WTC11 (cell line): ENCODE measurements around the gene P2RX3. TPM values are rescaled to one million over a fixed set of nuclear protein-coding genes. Genes with fewer than 3 reads are reported as not detected.

ENCODE experiments used
- ATAC-seq: fragments of 200-7000 bp; cut with Tn5 transposase; 2 replicates; pipeline ENCODE4 v1.10.0; 2021; ENCODE audit warnings: mild to moderate bottlenecking, moderate library complexity
- CTCF ChIA-PET: fragments of 300-600 bp; sonication (Branson Sonifier 250); formaldehyde crosslinking; loops from one replicate; lab custom pipeline; 2021; ENCODE audit warnings: antibody characterized with exemption; lab: Charles Lee
- POLR2A ChIA-PET: fragments of 350-600 bp; sonication (Branson Sonifier 250); formaldehyde crosslinking; loops from one replicate; lab custom pipeline; 2021; ENCODE audit warnings: antibody characterized with exemption; lab: Charles Lee
- DNase-seq: peaks from one replicate; pipeline ENCODE4 v3.0.0; 2021; ENCODE audit warnings: low spot score
- H3K27ac Mint-ChIP-seq: 2 replicates; pipeline ENCODE4 v1.8.0; 2021; ENCODE audit warnings: mixed read lengths
- H3K27me3 Mint-ChIP-seq: 2 replicates; pipeline ENCODE4 v1.8.0; 2021; ENCODE audit warnings: low read depth, mild to moderate bottlenecking, moderate library complexity, mixed read lengths
- H3K36me3 Mint-ChIP-seq: 2 replicates; pipeline ENCODE4 v1.8.0; 2021; ENCODE audit warnings: mixed read lengths
- H3K4me1 Mint-ChIP-seq: 2 replicates; pipeline ENCODE4 v1.8.0; 2022; ENCODE audit warnings: mixed read lengths
- H3K4me3 Mint-ChIP-seq: 2 replicates; pipeline ENCODE4 v1.8.0; 2021; ENCODE audit warnings: mild to moderate bottlenecking, moderate library complexity, mixed read lengths
- H3K9me3 Mint-ChIP-seq: 2 replicates; pipeline ENCODE4 v1.8.0; 2021; ENCODE audit warnings: mixed read lengths
- ATF1 ChIP-seq: sonication (generic); formaldehyde crosslinking; IDR thresholded peaks from 2 replicates; pipeline ENCODE4 v1.8.1; 2023; ENCODE audit warnings: mild to moderate bottlenecking, moderate library complexity, missing genetic modification reagents
- CREB1 ChIP-seq: sonication (generic); formaldehyde crosslinking; IDR thresholded peaks from 2 replicates; pipeline ENCODE4 v1.8.0; 2023; ENCODE audit warnings: mild to moderate bottlenecking, missing genetic modification reagents
- JAZF1 ChIP-seq: fragments of 250-450 bp; sonication (Bioruptor Pico); IDR thresholded peaks from 2 replicates; pipeline ENCODE4 v1.9.0; 2021; ENCODE audit warnings: moderate library complexity, mild to moderate bottlenecking, inconsistent platforms
- MYBL2 ChIP-seq: sonication (generic); formaldehyde crosslinking; IDR thresholded peaks from 2 replicates; pipeline ENCODE4 v1.8.1; 2023; ENCODE audit warnings: mild to moderate bottlenecking, moderate library complexity, missing genetic modification reagents
- NR2C2 ChIP-seq: sonication (generic); formaldehyde crosslinking; IDR thresholded peaks from 2 replicates; pipeline ENCODE4 v1.8.0; 2022; ENCODE audit warnings: mild to moderate bottlenecking, missing genetic modification reagents
- OVOL2 ChIP-seq: fragments of 250-450 bp; sonication (Bioruptor Pico); IDR thresholded peaks from 2 replicates; pipeline ENCODE4 v1.9.0; 2021; ENCODE audit warnings: mild to moderate bottlenecking, borderline replicate concordance
- RELA ChIP-seq: sonication (generic); formaldehyde crosslinking; IDR thresholded peaks from 2 replicates; pipeline ENCODE4 v1.8.1; 2022; ENCODE audit warnings: missing genetic modification reagents, mild to moderate bottlenecking, borderline replicate concordance
- TP53 ChIP-seq: sonication (generic); formaldehyde crosslinking; IDR thresholded peaks from 2 replicates; pipeline ENCODE4 v1.8.1; 2023; ENCODE audit warnings: mild to moderate bottlenecking, missing genetic modification reagents
- ZNF317 ChIP-seq: sonication (generic); formaldehyde crosslinking; IDR thresholded peaks from 2 replicates; pipeline ENCODE4 v1.8.1; 2023; ENCODE audit warnings: low read depth, mild to moderate bottlenecking, moderate library complexity, missing genetic modification reagents, borderline replicate concordance
- ZNF416 ChIP-seq: fragments of 250-450 bp; sonication (Bioruptor Pico); IDR thresholded peaks from 2 replicates; pipeline ENCODE4 v1.9.0; 2021; ENCODE audit warnings: mild to moderate bottlenecking, inconsistent platforms
- total RNA-seq: library from RNA; stranded (reverse); gene quantifications from 3 replicates; pipeline ENCODE4 v1.2.3, GENCODE V29; 2021
- TF ChIP-seq, protein P1 (sequence below): sonication (generic); formaldehyde crosslinking; IDR thresholded peaks from 2 replicates; pipeline ENCODE4 v1.8.1; 2023; ENCODE audit warnings: mild to moderate bottlenecking, missing genetic modification reagents, borderline replicate concordance
- TF ChIP-seq, protein P2 (sequence below): fragments of 250-450 bp; sonication (Bioruptor Pico); IDR thresholded peaks from 2 replicates; pipeline ENCODE4 v1.8.0; 2021; ENCODE audit warnings: mild to moderate bottlenecking
- TF ChIP-seq, protein P3 (sequence below): sonication (generic); formaldehyde crosslinking; IDR thresholded peaks from 2 replicates; pipeline ENCODE4 v1.8.1; 2022; ENCODE audit warnings: mild to moderate bottlenecking, missing genetic modification reagents, moderate library complexity, borderline replicate concordance
- TF ChIP-seq, protein P4 (sequence below): sonication (generic); formaldehyde crosslinking; IDR thresholded peaks from 2 replicates; pipeline ENCODE4 v1.8.1; 2023; ENCODE audit warnings: mild to moderate bottlenecking, missing genetic modification reagents, moderate library complexity
- TF ChIP-seq, protein P5 (sequence below): sonication (generic); formaldehyde crosslinking; conservative IDR thresholded peaks from 2 replicates; pipeline ENCODE4 v1.8.1; 2022; ENCODE audit warnings: mild to moderate bottlenecking, missing genetic modification reagents
- TF ChIP-seq, protein P6 (sequence below): sonication (generic); formaldehyde crosslinking; IDR thresholded peaks from 2 replicates; pipeline ENCODE4 v1.8.1; 2022; ENCODE audit warnings: low read depth, mild to moderate bottlenecking, moderate library complexity, missing genetic modification reagents, borderline replicate concordance
- TF ChIP-seq, protein P7 (sequence below): sonication (generic); formaldehyde crosslinking; IDR thresholded peaks from 2 replicates; pipeline ENCODE4 v1.8.0; 2022; ENCODE audit warnings: missing genetic modification reagents
- TF ChIP-seq, protein P8 (sequence below): sonication (generic); formaldehyde crosslinking; IDR thresholded peaks from 2 replicates; pipeline ENCODE4 v1.8.1; 2023; ENCODE audit warnings: mild to moderate bottlenecking, missing genetic modification reagents
- TF ChIP-seq, protein P9 (sequence below): sonication (generic); formaldehyde crosslinking; IDR thresholded peaks from 2 replicates; pipeline ENCODE4 v1.8.1; 2022; ENCODE audit warnings: missing genetic modification reagents, borderline replicate concordance
- TF ChIP-seq, protein P10 (sequence below): sonication (generic); formaldehyde crosslinking; IDR thresholded peaks from 2 replicates; pipeline ENCODE4 v1.8.1; 2023; ENCODE audit warnings: mild to moderate bottlenecking, moderate library complexity, missing genetic modification reagents

Gene P2RX3
- total RNA-seq, 1 experiment from 2014 or later = 0.26 TPM

DNA sequence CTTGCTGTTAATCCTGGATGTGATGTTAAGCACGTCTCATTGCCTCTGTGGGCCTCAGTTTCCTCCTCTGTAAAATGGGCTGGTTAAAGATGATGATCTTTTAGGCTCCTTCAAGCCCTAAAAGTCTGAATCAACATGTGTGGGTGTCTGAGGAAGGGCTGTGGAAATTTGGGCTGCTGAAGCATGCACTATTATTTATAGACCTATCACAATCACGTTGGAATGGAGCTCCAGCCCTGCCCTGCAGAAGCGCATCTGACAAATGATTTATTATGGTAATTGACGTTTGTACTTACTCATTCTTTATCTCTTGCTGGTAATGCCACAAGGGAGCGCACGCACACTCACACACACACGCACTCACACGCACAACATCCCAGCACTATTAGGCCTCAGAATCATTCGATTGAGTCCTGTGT lies 20.4 kb downstream of the P2RX3 start:
- Mint-ChIP-seq H3K9me3 (peaks cover 4% of the 10 kb centered on the region; the same call in 1 of the 2 replicates), H3K27me3 (peaks cover 11% of the 10 kb centered on the region; the same call in 1 of the 2 replicates), H3K27ac (no peak overlapping the region), H3K36me3 (no peaks in the 10 kb centered on the region), H3K4me1 (peaks cover 7% of the 10 kb centered on the region), H3K4me3 (no peak overlapping the region)
- no peak for ATAC-seq
- DNase-seq = no peak
- CTCF ChIA-PET = interaction anchor here (1.1 to 3.9 kb wide), 5 partner anchors 9 to 99 kb away, joined by 5 to 15 read pairs (median 13); no protein-coding TSS in a partner anchor
- TF ChIP-seq, protein P1, sequence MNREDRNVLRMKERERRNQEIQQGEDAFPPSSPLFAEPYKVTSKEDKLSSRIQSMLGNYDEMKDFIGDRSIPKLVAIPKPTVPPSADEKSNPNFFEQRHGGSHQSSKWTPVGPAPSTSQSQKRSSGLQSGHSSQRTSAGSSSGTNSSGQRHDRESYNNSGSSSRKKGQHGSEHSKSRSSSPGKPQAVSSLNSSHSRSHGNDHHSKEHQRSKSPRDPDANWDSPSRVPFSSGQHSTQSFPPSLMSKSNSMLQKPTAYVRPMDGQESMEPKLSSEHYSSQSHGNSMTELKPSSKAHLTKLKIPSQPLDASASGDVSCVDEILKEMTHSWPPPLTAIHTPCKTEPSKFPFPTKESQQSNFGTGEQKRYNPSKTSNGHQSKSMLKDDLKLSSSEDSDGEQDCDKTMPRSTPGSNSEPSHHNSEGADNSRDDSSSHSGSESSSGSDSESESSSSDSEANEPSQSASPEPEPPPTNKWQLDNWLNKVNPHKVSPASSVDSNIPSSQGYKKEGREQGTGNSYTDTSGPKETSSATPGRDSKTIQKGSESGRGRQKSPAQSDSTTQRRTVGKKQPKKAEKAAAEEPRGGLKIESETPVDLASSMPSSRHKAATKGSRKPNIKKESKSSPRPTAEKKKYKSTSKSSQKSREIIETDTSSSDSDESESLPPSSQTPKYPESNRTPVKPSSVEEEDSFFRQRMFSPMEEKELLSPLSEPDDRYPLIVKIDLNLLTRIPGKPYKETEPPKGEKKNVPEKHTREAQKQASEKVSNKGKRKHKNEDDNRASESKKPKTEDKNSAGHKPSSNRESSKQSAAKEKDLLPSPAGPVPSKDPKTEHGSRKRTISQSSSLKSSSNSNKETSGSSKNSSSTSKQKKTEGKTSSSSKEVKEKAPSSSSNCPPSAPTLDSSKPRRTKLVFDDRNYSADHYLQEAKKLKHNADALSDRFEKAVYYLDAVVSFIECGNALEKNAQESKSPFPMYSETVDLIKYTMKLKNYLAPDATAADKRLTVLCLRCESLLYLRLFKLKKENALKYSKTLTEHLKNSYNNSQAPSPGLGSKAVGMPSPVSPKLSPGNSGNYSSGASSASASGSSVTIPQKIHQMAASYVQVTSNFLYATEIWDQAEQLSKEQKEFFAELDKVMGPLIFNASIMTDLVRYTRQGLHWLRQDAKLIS = no peak
- no peak for TF ChIP-seq CREB1
- no peak for TF ChIP-seq JAZF1 (CRISPR knock-in tag)
- TF ChIP-seq, protein P2, sequence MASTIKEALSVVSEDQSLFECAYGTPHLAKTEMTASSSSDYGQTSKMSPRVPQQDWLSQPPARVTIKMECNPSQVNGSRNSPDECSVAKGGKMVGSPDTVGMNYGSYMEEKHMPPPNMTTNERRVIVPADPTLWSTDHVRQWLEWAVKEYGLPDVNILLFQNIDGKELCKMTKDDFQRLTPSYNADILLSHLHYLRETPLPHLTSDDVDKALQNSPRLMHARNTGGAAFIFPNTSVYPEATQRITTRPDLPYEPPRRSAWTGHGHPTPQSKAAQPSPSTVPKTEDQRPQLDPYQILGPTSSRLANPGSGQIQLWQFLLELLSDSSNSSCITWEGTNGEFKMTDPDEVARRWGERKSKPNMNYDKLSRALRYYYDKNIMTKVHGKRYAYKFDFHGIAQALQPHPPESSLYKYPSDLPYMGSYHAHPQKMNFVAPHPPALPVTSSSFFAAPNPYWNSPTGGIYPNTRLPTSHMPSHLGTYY (CRISPR knock-in tag) = no peak
- TF ChIP-seq, protein P3, sequence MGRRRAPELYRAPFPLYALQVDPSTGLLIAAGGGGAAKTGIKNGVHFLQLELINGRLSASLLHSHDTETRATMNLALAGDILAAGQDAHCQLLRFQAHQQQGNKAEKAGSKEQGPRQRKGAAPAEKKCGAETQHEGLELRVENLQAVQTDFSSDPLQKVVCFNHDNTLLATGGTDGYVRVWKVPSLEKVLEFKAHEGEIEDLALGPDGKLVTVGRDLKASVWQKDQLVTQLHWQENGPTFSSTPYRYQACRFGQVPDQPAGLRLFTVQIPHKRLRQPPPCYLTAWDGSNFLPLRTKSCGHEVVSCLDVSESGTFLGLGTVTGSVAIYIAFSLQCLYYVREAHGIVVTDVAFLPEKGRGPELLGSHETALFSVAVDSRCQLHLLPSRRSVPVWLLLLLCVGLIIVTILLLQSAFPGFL (CRISPR knock-in tag) = no peak
- TF ChIP-seq ATF1 (CRISPR knock-in tag) = no peak
- no peak for TF ChIP-seq NR2C2
- TF ChIP-seq, protein P4, sequence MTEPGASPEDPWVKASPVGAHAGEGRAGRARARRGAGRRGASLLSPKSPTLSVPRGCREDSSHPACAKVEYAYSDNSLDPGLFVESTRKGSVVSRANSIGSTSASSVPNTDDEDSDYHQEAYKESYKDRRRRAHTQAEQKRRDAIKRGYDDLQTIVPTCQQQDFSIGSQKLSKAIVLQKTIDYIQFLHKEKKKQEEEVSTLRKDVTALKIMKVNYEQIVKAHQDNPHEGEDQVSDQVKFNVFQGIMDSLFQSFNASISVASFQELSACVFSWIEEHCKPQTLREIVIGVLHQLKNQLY (CRISPR knock-in tag) = no peak
- TF ChIP-seq, protein P5, sequence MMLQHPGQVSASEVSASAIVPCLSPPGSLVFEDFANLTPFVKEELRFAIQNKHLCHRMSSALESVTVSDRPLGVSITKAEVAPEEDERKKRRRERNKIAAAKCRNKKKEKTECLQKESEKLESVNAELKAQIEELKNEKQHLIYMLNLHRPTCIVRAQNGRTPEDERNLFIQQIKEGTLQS (CRISPR knock-in tag) = no peak
- TF ChIP-seq TP53 (CRISPR knock-in tag) = no peak
- TF ChIP-seq, protein P6, sequence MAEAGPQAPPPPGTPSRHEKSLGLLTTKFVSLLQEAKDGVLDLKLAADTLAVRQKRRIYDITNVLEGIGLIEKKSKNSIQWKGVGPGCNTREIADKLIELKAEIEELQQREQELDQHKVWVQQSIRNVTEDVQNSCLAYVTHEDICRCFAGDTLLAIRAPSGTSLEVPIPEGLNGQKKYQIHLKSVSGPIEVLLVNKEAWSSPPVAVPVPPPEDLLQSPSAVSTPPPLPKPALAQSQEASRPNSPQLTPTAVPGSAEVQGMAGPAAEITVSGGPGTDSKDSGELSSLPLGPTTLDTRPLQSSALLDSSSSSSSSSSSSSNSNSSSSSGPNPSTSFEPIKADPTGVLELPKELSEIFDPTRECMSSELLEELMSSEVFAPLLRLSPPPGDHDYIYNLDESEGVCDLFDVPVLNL (CRISPR knock-in tag) = no peak
- no peak for TF ChIP-seq MYBL2
- no peak for TF ChIP-seq RELA (CRISPR knock-in tag)
- TF ChIP-seq, protein P7, sequence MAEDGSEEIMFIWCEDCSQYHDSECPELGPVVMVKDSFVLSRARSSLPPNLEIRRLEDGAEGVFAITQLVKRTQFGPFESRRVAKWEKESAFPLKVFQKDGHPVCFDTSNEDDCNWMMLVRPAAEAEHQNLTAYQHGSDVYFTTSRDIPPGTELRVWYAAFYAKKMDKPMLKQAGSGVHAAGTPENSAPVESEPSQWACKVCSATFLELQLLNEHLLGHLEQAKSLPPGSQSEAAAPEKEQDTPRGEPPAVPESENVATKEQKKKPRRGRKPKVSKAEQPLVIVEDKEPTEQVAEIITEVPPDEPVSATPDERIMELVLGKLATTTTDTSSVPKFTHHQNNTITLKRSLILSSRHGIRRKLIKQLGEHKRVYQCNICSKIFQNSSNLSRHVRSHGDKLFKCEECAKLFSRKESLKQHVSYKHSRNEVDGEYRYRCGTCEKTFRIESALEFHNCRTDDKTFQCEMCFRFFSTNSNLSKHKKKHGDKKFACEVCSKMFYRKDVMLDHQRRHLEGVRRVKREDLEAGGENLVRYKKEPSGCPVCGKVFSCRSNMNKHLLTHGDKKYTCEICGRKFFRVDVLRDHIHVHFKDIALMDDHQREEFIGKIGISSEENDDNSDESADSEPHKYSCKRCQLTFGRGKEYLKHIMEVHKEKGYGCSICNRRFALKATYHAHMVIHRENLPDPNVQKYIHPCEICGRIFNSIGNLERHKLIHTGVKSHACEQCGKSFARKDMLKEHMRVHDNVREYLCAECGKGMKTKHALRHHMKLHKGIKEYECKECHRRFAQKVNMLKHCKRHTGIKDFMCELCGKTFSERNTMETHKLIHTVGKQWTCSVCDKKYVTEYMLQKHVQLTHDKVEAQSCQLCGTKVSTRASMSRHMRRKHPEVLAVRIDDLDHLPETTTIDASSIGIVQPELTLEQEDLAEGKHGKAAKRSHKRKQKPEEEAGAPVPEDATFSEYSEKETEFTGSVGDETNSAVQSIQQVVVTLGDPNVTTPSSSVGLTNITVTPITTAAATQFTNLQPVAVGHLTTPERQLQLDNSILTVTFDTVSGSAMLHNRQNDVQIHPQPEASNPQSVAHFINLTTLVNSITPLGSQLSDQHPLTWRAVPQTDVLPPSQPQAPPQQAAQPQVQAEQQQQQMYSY (CRISPR knock-in tag) = no peak
- TF ChIP-seq, protein P8, sequence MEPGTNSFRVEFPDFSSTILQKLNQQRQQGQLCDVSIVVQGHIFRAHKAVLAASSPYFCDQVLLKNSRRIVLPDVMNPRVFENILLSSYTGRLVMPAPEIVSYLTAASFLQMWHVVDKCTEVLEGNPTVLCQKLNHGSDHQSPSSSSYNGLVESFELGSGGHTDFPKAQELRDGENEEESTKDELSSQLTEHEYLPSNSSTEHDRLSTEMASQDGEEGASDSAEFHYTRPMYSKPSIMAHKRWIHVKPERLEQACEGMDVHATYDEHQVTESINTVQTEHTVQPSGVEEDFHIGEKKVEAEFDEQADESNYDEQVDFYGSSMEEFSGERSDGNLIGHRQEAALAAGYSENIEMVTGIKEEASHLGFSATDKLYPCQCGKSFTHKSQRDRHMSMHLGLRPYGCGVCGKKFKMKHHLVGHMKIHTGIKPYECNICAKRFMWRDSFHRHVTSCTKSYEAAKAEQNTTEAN (CRISPR knock-in tag) = no peak
- TF ChIP-seq, protein P9, sequence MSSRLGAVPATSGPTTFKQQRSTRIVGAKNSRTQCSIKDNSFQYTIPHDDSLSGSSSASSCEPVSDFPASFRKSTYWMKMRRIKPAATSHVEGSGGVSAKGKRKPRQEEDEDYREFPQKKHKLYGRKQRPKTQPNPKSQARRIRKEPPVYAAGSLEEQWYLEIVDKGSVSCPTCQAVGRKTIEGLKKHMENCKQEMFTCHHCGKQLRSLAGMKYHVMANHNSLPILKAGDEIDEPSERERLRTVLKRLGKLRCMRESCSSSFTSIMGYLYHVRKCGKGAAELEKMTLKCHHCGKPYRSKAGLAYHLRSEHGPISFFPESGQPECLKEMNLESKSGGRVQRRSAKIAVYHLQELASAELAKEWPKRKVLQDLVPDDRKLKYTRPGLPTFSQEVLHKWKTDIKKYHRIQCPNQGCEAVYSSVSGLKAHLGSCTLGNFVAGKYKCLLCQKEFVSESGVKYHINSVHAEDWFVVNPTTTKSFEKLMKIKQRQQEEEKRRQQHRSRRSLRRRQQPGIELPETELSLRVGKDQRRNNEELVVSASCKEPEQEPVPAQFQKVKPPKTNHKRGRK = no peak
- TF ChIP-seq OVOL2 (CRISPR knock-in tag) = no peak
- TF ChIP-seq, protein P10, sequence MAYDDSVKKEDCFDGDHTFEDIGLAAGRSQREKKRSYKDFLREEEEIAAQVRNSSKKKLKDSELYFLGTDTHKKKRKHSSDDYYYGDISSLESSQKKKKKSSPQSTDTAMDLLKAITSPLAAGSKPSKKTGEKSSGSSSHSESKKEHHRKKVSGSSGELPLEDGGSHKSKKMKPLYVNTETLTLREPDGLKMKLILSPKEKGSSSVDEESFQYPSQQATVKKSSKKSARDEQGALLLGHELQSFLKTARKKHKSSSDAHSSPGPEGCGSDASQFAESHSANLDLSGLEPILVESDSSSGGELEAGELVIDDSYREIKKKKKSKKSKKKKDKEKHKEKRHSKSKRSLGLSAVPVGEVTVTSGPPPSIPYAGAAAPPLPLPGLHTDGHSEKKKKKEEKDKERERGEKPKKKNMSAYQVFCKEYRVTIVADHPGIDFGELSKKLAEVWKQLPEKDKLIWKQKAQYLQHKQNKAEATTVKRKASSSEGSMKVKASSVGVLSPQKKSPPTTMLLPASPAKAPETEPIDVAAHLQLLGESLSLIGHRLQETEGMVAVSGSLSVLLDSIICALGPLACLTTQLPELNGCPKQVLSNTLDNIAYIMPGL = no peak
- TF ChIP-seq ZNF416 = no peak
- no peak for TF ChIP-seq ZNF317 (CRISPR knock-in tag)
- POLR2A ChIA-PET = no interaction called here
